GM10248 (cell line): ENCODE measurements around the gene DNAJB4.
"Not testable (repeated sequence)": the region's sequence is repeated elsewhere in the genome, so short reads cannot be mapped to it uniquely, and the experiment has no call there.

Experiments used
- CTCF ChIA-PET: fragments of 300-600 bp; sonication (Branson Sonifier 250); formaldehyde crosslinking; extraction: SDS; loops from one replicate; lab custom pipeline; 2021; ENCODE audit warnings: antibody characterized with exemption; lab: Yijun Ruan, JAX
- POLR2A ChIA-PET: fragments of 350-650 bp; sonication (Branson Sonifier 250); formaldehyde crosslinking; extraction: SDS; loops from one replicate; lab custom pipeline; 2020; ENCODE audit warnings: antibody characterized with exemption; lab: Yijun Ruan, JAX
- DNase-seq: peaks from one replicate; pipeline ENCODE4 v3.0.0; 2012; ENCODE audit errors: extremely low spot score
- TF ChIP-seq, protein P1 (sequence below): IDR thresholded peaks from 2 replicates; pipeline ENCODE4 v1.5.1; 2012; ENCODE audit warnings: mild to moderate bottlenecking, low read depth; ENCODE audit errors: extremely low read depth, missing control alignments, control extremely low read depth

The DNAJB4 gene

DNA sequence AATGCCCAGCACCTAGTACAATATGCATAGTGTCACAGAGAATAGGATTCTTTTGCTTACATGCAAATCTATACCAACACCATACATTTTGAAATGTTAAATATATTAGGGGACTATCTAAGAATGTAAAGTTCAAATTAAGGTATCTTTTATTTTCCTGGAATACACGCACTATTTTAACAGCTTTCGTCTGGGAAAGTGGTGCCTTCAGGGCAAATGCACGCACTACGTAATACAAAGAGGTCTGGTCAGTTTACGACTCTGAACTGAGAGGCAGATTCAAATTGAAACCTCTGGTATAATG is 26.8 kb upstream of the DNAJB4 start:
- no peak for DNase-seq
- POLR2A ChIA-PET: interaction anchor here (0.5 to 6.1 kb wide), 7 partner anchors 13 to 203 kb away, joined by 3 to 146 read pairs (median 3); partner anchors contain the start of gene DNAJB4
- TF ChIP-seq, protein P1, sequence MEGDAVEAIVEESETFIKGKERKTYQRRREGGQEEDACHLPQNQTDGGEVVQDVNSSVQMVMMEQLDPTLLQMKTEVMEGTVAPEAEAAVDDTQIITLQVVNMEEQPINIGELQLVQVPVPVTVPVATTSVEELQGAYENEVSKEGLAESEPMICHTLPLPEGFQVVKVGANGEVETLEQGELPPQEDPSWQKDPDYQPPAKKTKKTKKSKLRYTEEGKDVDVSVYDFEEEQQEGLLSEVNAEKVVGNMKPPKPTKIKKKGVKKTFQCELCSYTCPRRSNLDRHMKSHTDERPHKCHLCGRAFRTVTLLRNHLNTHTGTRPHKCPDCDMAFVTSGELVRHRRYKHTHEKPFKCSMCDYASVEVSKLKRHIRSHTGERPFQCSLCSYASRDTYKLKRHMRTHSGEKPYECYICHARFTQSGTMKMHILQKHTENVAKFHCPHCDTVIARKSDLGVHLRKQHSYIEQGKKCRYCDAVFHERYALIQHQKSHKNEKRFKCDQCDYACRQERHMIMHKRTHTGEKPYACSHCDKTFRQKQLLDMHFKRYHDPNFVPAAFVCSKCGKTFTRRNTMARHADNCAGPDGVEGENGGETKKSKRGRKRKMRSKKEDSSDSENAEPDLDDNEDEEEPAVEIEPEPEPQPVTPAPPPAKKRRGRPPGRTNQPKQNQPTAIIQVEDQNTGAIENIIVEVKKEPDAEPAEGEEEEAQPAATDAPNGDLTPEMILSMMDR: no peak
- CTCF ChIA-PET: interaction anchor here (1.1 to 8.2 kb wide), 5 partner anchors 9 to 137 kb away, joined by 3 to 117 read pairs (median 9); partner anchors contain the start of gene DNAJB4

DNA sequence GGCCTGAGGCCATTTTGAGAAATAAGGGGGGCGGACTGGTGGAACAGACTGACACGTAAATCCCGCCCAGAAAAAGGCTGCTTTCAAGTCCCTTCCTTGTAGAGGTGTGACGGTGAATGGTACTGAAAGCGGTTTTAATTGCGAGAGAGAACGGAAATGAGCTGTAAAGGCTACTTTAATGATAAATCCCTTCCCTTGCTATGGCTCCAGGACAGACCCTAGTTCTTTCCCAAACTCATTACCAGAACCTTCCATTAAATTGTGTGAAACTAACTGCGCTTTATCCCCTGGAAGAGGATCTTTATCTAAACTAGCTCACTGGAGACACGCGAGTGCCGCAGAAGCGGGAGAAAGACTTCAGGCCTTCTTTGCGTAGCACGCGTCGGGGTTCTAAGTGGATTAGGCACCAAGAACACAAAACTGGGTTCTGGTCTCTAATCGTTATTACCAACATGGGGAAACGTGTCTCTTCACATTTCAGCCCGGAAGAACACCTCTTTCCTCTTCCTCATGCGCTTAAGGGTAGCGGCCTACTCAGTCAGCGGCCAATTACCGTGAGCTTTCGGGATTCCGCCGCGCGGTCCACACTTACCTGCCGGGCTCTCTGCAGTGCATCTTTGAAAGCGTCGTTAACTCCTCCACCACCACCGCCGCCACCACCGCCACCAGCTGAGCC is 26.3 kb upstream of the DNAJB4 start:
- CTCF ChIA-PET: interaction anchor here (0.7 to 8.2 kb wide), 7 partner anchors 9 to 136 kb away, joined by 3 to 117 read pairs (median 6); partner anchors contain the start of gene DNAJB4
- TF ChIP-seq, protein P1: no peak
- POLR2A ChIA-PET: interaction anchor here (0.5 to 6.1 kb wide), 12 partner anchors 13 to 295 kb away, joined by 3 to 146 read pairs (median 4); partner anchors contain the start of genes DNAJB4 and MIGA1
- DNase-seq: peak; percentile 82

DNA sequence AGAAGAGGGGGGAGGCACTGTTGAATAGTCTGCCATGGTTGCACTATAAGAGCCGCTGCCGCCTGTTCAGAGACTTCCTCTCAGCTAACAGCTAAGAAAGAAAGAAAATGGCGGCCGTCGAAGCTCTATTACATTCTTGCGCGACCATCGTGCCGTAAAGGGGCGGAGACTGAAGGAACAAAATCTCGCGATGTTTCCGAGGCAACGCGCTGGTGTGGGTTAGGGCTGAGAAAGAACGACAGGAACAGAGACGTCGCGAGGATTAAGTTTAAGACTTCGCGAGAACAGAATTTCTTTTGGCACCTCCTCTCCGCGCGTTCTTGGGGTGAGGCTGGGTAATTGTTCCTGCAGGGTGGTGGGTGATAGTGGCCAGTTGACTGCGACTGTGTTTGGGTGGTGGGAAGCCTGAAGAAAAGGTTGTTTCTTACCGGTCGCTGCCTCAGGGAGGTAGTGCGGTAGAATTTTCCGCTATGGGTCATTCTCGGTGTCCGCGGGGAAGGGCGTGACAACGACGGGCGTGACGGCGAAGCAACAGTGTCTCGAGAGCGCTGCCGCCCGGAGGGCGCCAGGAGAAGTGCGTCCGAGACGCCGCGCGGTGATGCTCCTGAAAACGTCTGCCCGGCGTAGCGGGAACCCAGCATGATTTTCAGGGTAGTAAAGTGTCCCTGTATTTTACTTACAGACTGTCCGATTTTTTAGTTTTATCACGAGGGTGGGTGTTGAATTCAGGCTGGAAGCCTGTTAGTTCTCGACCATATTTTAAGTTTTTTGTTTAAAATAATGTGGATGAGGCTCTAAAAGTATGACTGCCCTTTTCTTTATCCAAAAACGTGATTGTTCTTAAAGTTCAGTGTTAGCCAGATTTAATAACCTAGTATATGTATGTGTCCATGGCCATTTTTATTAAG is 25.5 kb upstream of the DNAJB4 start, which contains the start of gene FUBP1:
TSS of gene FUBP1 (minus strand) at position 104 of the 908 bp plus-strand sequence. CDS start at position 36, 68 bp downstream.
- ChIA-PET POLR2A (interaction anchor here (0.6 to 6.1 kb wide), 10 partner anchors 14 to 562 kb away, joined by 3 to 146 read pairs (median 4); partner anchors contain the start of genes DNAJB4 and MIGA1), CTCF (interaction anchor here (0.7 to 8.2 kb wide), 9 partner anchors 10 to 135 kb away, joined by 3 to 117 read pairs (median 6); partner anchors contain the start of gene DNAJB4)
- DNase-seq: peak; percentile 90
- TF ChIP-seq, protein P1: peak; percentile 74

DNA sequence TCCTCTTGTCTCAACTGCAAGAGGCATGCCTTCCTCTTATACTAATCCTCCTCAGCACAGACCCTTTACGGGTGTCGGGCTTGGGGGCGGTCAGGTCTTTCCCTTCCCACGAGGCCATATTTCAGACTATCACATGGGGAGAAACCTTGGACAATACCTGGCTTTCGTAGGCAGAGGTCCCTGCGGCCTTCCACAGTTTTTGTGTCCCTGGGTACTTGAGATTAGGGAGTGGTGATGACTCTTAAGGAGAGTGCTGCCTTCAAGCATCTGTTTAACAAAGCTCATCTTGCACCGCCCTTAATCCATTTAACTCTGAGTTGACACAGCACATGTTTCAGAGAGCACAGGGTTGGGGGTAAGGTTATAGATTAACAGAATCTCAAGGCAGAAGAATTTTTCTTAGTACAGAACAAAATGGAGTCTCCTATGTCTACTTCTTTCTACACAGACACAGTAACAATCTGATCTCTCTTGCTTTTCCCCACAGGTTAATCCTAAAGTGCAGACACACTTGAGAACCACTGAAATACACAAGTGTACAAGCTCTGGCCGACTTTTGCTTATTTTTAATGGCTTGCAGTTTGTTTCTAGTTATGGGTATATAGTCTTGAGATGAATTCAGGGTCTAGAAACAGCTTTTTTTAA is 21.3 kb upstream of the DNAJB4 start:
- POLR2A ChIA-PET, DNase-seq: not testable (repeated sequence)
- CTCF ChIA-PET: interaction anchor here (1.0 kb wide), 1 partner anchor 19 kb away, joined by 3 read pairs; no protein-coding TSS in a partner anchor

DNA sequence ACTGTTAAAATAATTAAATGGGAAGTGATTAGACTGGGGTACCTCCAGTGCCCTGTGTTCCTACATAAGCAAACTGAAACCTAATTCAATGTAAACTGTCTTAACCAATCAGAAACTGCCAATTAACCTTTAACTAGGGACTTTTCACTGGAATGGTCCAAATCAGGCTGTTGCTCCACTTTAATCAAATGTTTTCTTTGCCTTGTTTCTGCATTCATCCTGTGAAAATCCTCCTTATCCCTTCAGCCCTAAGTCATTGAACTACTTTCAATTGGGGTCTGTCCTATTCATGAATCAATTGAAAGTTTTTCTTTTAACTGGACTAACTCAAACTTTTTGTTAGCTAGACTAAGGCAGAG is 20.8 kb upstream of the DNAJB4 start:
- TF ChIP-seq, protein P1: no peak
- CTCF ChIA-PET: interaction anchor here (1.0 kb wide), 1 partner anchor 19 kb away, joined by 3 read pairs; no protein-coding TSS in a partner anchor
- POLR2A ChIA-PET: no interaction called here
- DNase-seq: no peak

DNA sequence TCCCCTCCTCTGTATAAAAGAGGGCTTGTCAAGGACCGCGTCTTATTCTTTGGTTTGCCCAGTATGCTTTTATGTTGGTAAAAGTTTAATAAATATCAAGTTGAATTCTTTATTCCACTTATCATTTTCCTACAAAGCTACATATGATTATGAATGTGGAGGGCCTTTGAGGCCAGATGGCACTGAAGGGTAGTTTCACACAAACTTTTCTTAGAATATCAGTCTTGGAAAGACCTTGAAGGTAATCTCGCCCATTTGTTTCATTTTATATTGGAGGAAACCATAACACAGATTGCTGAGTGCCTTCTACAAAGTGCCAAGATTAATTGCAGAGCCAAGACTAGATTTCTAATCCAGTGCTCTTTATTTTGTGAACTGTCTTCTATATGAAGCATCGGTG is 20.1 kb upstream of the DNAJB4 start:
- TF ChIP-seq, protein P1: no peak
- DNase-seq: no peak
- ChIA-PET CTCF (no interaction called here), POLR2A (no interaction called here)
